SK-N-SH (cell line): ENCODE measurements around the gene GDPD1. TPM values are rescaled to one million over a fixed set of nuclear protein-coding genes. Genes with fewer than 3 reads are reported as not detected.

ENCODE experiments used
- CTCF ChIA-PET: fragments of 300-600, 350-600 bp; formaldehyde crosslinking; extraction: SDS; loops from one replicate; lab custom pipeline; 2021; lab: Yijun Ruan, JAX
- POLR2A ChIA-PET: fragments of 350-600 bp; sonication (Branson Sonifier 250); formaldehyde crosslinking; extraction: SDS; loops from one replicate; lab custom pipeline; 2020; ENCODE audit warnings: antibody characterized with exemption, inconsistent platforms; lab: Yijun Ruan, JAX
- DNase-seq: peaks from one replicate; pipeline ENCODE4 v3.0.0; 2012
- H2AFZ ChIP-seq: fragments of 200-600 bp; sonication (generic); 2 replicates; pipeline ENCODE4 v1.8.1; 2016; ENCODE audit warnings: antibody characterized with exemption, mild to moderate bottlenecking, low read depth
- H3F3A ChIP-seq: fragments of 200-600 bp; sonication (generic); replicated peaks from 2 replicates; pipeline ENCODE3; 2016; ENCODE audit warnings: antibody characterized with exemption, mild to moderate bottlenecking; ENCODE audit not compliant: insufficient read depth
- H3K27ac ChIP-seq, 2 experiments: fragments of 200-500 bp in 1 of 2; fragments of 200-600 bp in 1 of 2; sonication (Bioruptor generic) in 1 of 2; sonication (generic), shearing (Covaris generic) in 1 of 2; 2 replicates each; pipeline versions ENCODE4 v1.5.1 to v1.6.1; 2014 to 2016; ENCODE audit warnings: low read depth in 2 of 2, inconsistent platforms in 1 of 2, low read length in 1 of 2, mild to moderate bottlenecking in 1 of 2, mixed read lengths in 1 of 2
- H3K27me3 ChIP-seq: fragments of 200-600 bp; sonication (generic), shearing (Covaris generic); 2 replicates; pipeline ENCODE4 v1.6.1; 2016; ENCODE audit warnings: mixed run types; ENCODE audit not compliant: insufficient read depth
- H3K36me3 ChIP-seq, 2 experiments: fragments of 200-500 bp in 1 of 2; fragments of 200-600 bp in 1 of 2; sonication (Bioruptor generic) in 1 of 2; sonication (generic) in 1 of 2; replicated peaks in 1 of 2; 2 replicates each; pipeline versions ENCODE3 to v1.5.1; 2014 to 2016; ENCODE audit warnings: low read length in 1 of 2, mild to moderate bottlenecking in 1 of 2; ENCODE audit not compliant: insufficient read depth in 2 of 2, control insufficient read depth in 1 of 2
- H3K4me1 ChIP-seq, 2 experiments: fragments of 200-500 bp in 1 of 2; fragments of 200-600 bp in 1 of 2; sonication (Bioruptor generic) in 1 of 2; sonication (generic), shearing (Covaris generic) in 1 of 2; 2 replicates each; pipeline versions ENCODE4 v1.5.1 to v1.6.1; 2014 to 2016; ENCODE audit warnings: low read depth in 1 of 2, low read length in 1 of 2, mixed run types in 1 of 2; ENCODE audit not compliant: insufficient read depth in 2 of 2, control insufficient read depth in 1 of 2
- H3K4me2 ChIP-seq: fragments of 200-600 bp; sonication (generic), shearing (Covaris generic); 2 replicates; pipeline ENCODE4 v1.6.1; 2017; ENCODE audit warnings: mixed run types
- H3K4me3 ChIP-seq, 2 experiments: fragments of 200-500 bp in 1 of 2; fragments of 200-600 bp in 1 of 2; sonication (Bioruptor generic) in 1 of 2; sonication (generic), shearing (Covaris generic) in 1 of 2; 2 replicates each; pipeline versions ENCODE4 v1.5.1 to v1.8.1; 2014 to 2016; ENCODE audit warnings: low read depth in 2 of 2, inconsistent platforms in 1 of 2, low read length in 1 of 2, mild to moderate bottlenecking in 1 of 2, mixed read lengths in 1 of 2, moderate library complexity in 1 of 2
- H3K79me2 ChIP-seq: fragments of 200-600 bp; sonication (generic); 2 replicates; pipeline ENCODE4 v1.8.1; 2017; ENCODE audit warnings: mild to moderate bottlenecking; ENCODE audit not compliant: insufficient read depth
- H3K9ac ChIP-seq: fragments of 200-600 bp; sonication (generic); 2 replicates; pipeline ENCODE4 v1.6.1; 2017; ENCODE audit warnings: mixed run types
- H3K9me2 ChIP-seq: fragments of 200-600 bp; sonication (generic); 2 replicates; pipeline ENCODE4 v1.6.1; 2017; ENCODE audit warnings: mixed run types
- H3K9me3 ChIP-seq: fragments of 200-600 bp; sonication (generic); 2 replicates; pipeline ENCODE4 v1.6.1; 2017; ENCODE audit warnings: mixed run types, mild to moderate bottlenecking, moderate library complexity
- H4K20me1 ChIP-seq: fragments of 200-600 bp; sonication (generic); 2 replicates; pipeline ENCODE4 v1.6.1; 2017; ENCODE audit warnings: mild to moderate bottlenecking, mixed run types; ENCODE audit not compliant: insufficient read depth
- CHD2 ChIP-seq: fragments of 150-350 bp; IDR thresholded peaks from 2 replicates; pipeline ENCODE4 v1.6.1; 2018; ENCODE audit warnings: low read length; ENCODE audit not compliant: partially characterized antibody
- CTCF ChIP-seq: fragments of 200-600 bp; sonication (generic); IDR thresholded peaks from 2 replicates; pipeline ENCODE4 v1.6.1; 2017; ENCODE audit warnings: antibody characterized with exemption, mild to moderate bottlenecking, moderate library complexity
- EZH2phosphoT487 ChIP-seq: fragments of 200-600 bp; sonication (generic); IDR thresholded peaks from 2 replicates; pipeline ENCODE4 v1.6.1; 2017; ENCODE audit warnings: low read depth, mixed run types, mild to moderate bottlenecking, antibody characterized with exemption, moderate library complexity, borderline replicate concordance
- GATA2 ChIP-seq: sonication (generic); formaldehyde crosslinking; IDR thresholded peaks from 2 replicates; pipeline ENCODE4 v1.5.0; 2020; ENCODE audit warnings: mild to moderate bottlenecking, missing genetic modification reagents
- MXI1 ChIP-seq: IDR thresholded peaks from 2 replicates; pipeline ENCODE4 v1.6.1; 2012; ENCODE audit warnings: mild to moderate bottlenecking, low read depth, low read length, improper control_type of control experiment
- PBX3 ChIP-seq: IDR thresholded peaks from 2 replicates; pipeline ENCODE4; 2012
- RAD21 ChIP-seq: IDR thresholded peaks from 2 replicates; pipeline ENCODE4 v1.6.1; 2012; ENCODE audit warnings: mild to moderate bottlenecking, low read length
- RXRA ChIP-seq: IDR thresholded peaks from 2 replicates; pipeline ENCODE4 v1.4.0; 2012; ENCODE audit warnings: low read depth, mild to moderate bottlenecking, borderline replicate concordance
- SIN3A ChIP-seq: IDR thresholded peaks from 2 replicates; pipeline ENCODE4 v1.6.1; 2012; ENCODE audit warnings: low read depth, mild to moderate bottlenecking, low read length, moderate library complexity, borderline replicate concordance
- SMC3 ChIP-seq: IDR thresholded peaks from 2 replicates; pipeline ENCODE4 v1.6.1; 2012; ENCODE audit warnings: low read depth, low read length, improper control_type of control experiment
- TAF1 ChIP-seq: IDR thresholded peaks from 2 replicates; pipeline ENCODE4 v1.6.1; 2012; ENCODE audit warnings: low read depth, mild to moderate bottlenecking, low read length, moderate library complexity, borderline replicate concordance
- TEAD4 ChIP-seq: IDR thresholded peaks from 2 replicates; pipeline ENCODE4 v1.4.0; 2012; ENCODE audit warnings: mild to moderate bottlenecking, borderline replicate concordance; ENCODE audit not compliant: insufficient read depth
- USF2 ChIP-seq: fragments of 150-350 bp; IDR thresholded peaks from 2 replicates; pipeline ENCODE4 v1.6.1; 2017; ENCODE audit warnings: antibody characterized with exemption, low read length, low read depth, borderline replicate concordance
- WGBS: methylation state at CpG from one replicate; pipeline ENCODE4 v1.1.6; 2017; ENCODE audit warnings: low lambda C conversion rate; 5-methylcytosine and 5-hydroxymethylcytosine counted together
- polyA plus RNA-seq, 3 experiments: library from polyadenylated mRNA; depleted of rRNA; stranded (reverse); fragments of >200 nt; gene quantifications; 2 replicates each; pipeline ENCODE4 v1.2.3, GENCODE V29; 2012

The GDPD1 gene
- polyA plus RNA-seq, 1 of the 3 experiments (the other 2 are of a cell fraction) = 1.5 TPM

DNA sequence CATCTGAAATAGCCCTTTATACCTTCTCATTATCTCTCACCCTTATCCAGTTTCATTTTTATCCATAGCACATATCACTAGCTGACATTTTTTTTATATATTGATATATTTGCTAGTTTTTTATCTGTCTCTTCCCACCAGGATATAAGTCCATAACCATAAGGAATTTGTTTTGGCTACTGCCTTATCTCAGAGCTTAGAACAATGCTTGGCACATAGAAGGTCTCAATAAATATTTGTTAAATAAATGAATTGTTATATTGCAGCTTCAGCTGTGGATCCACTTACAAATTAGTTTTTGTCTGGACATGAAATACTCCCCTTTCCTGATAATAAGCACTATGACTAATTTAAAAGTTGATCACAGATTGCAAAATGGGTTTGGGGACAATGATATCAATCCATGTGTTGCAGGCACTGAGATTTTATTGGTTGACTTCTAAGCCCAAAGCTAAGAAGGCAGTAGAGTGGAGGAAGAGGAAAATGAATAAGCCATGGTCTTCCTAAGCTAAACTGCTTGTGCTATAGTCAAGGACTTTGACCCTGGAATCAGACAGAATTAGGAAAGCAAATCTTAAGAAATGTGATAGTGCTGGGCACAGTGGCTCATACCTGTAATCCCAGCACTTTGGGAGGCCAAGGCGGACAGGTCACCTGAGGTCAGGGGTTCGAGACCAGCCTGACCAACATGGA is 79.2 kb downstream of the GDPD1 start:
- no peaks in the 10 kb centered on the region for H3K4me1 ChIP-seq
- no peak for DNase-seq
- H4K20me1 ChIP-seq = no peaks in the 10 kb centered on the region
- peaks cover 6% of the 10 kb centered on the region; the same call in 1 of the 2 replicates for H3K27me3 ChIP-seq
- H2AFZ ChIP-seq = no peak overlapping the region
- CTCF ChIA-PET = interaction anchor here (1.0 to 1.7 kb wide), 4 partner anchors 11 to 140 kb away, joined by 3 to 11 read pairs (median 5); no protein-coding TSS in a partner anchor
- H3K4me3 ChIP-seq = no peak overlapping the region
- H3K9ac ChIP-seq = no peak overlapping the region
- H3F3A ChIP-seq = no peaks in the 10 kb centered on the region
- H3K4me2 ChIP-seq = no peak overlapping the region
- H3K27ac ChIP-seq = no peak overlapping the region
- TF ChIP-seq SIN3A (no peak), CTCF (no peak), PBX3 (no peak), USF2 (no peak), EZH2phosphoT487 (no peak), TAF1 (no peak), TEAD4 (no peak), RAD21 (no peak), GATA2 (CRISPR knock-in tag) (no peak), SMC3 (no peak), CHD2 (no peak), RXRA (no peak), MXI1 (no peak)
- 83% methylated on average over 2 of the region's 2 CpGs for WGBS
- POLR2A ChIA-PET = no interaction called here
- H3K9me3 ChIP-seq = no peaks in the 10 kb centered on the region
- H3K9me2 ChIP-seq = no peaks in the 10 kb centered on the region
- no peaks in the 10 kb centered on the region for H3K79me2 ChIP-seq
- H3K36me3 ChIP-seq = no peaks in the 10 kb centered on the region
